ENCODE results near the gene HUWE1.

The HUWE1 gene

GRCh38 chrX:53621418-53621986 lies 65.0 kb downstream of the HUWE1 start:
- ChIA-PET POLR2A (no interaction called here), CTCF (interaction anchor here (0.7 kb wide), 1 partner anchor 309 kb away, joined by 3 read pairs; no protein-coding TSS in a partner anchor)
- DNase-seq (ENCODE audit: low read depth, low spot score) = no peak
- no peak overlapping the region for H3K4me3 ChIP-seq (ENCODE audit: low read depth, low read length)
- TF ChIP-seq CTCF (IDR thresholded peaks at IDR 0.05; ENCODE audit: insufficient read depth, low read length, missing control alignments) = no peak

- no peak overlapping the region for H3K4me3 ChIP-seq (ENCODE audit: low read depth, low read length)
- CTCF ChIA-PET = interaction anchor here (0.8 kb wide), 1 partner anchor 24 kb away, joined by 3 read pairs; no protein-coding TSS in a partner anchor
- TF ChIP-seq CTCF (IDR thresholded peaks at IDR 0.05; ENCODE audit: insufficient read depth, low read length, missing control alignments) = no peak
- DNase-seq (ENCODE audit: low read depth, low spot score) = no peak
- POLR2A ChIA-PET = no interaction called here
Observed at GRCh38 chrX:53616946-53617345, 69.6 kb downstream of the HUWE1 start.

GRCh38 chrX:53606456-53606855 lies 80.1 kb downstream of the HUWE1 start:
- no peak for TF ChIP-seq CTCF (IDR thresholded peaks at IDR 0.05; ENCODE audit: insufficient read depth, low read length, missing control alignments)
- DNase-seq (ENCODE audit: low read depth, low spot score) = no peak
- ChIA-PET POLR2A (no interaction called here), CTCF (no interaction called here)
- no peak overlapping the region for H3K4me3 ChIP-seq (ENCODE audit: low read depth, low read length)

GRCh38 chrX:53605004-53605403 lies 81.5 kb downstream of the HUWE1 start:
- ChIA-PET CTCF (no interaction called here), POLR2A (no interaction called here)
- no peak overlapping the region for H3K4me3 ChIP-seq (ENCODE audit: low read depth, low read length)
- no peak for TF ChIP-seq CTCF (IDR thresholded peaks at IDR 0.05; ENCODE audit: insufficient read depth, low read length, missing control alignments)
- no peak for DNase-seq (ENCODE audit: low read depth, low spot score)

GRCh38 chrX:53599781-53600396 lies 86.6 kb downstream of the HUWE1 start:
- no peak overlapping the region for H3K4me3 ChIP-seq (ENCODE audit: low read depth, low read length)
- CTCF ChIA-PET = no interaction called here

GRCh38 chrX:53598169-53598568 lies 88.3 kb downstream of the HUWE1 start:
- DNase-seq (ENCODE audit: low read depth, low spot score) = no peak
- CTCF ChIA-PET = no interaction called here
- H3K4me3 ChIP-seq (ENCODE audit: low read depth, low read length) = no peak overlapping the region
- no peak for TF ChIP-seq CTCF (IDR thresholded peaks at IDR 0.05; ENCODE audit: insufficient read depth, low read length, missing control alignments)
- POLR2A ChIA-PET = no interaction called here

More at GRCh38 chrX:53599781-53600396, 86.6 kb downstream of the HUWE1 start:
- no peak for TF ChIP-seq CTCF (IDR thresholded peaks at IDR 0.05; ENCODE audit: insufficient read depth, low read length, missing control alignments)
- DNase-seq (ENCODE audit: low read depth, low spot score) = no peak
- POLR2A ChIA-PET = no interaction called here

All from AG04449 (cell line).